Measurements from ENCODE around the gene PRKG1.

PRKG1 gene

DNA sequence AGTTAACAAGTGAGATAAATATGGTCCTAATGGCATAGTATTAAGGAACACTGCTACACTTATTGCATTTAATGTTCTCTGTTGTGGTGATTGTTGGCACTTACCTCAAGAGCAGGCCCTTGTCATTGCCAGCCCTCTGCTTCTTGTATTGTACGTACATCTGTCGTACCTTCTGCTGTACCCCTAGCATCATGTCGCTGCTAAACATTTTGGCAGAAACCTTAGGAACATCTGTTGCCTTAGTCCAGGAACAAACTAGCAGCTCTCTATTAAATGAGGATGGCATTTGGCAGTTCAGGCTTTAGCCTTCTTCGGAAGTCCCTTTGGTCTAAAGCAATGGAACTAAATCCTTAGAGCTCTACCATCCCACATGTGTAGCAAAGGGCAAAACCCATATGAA, 47.6 kb downstream of the PRKG1 start:
- Histone ChIP-seq H3K4me2 (ENCODE audit: low read length) (no peak overlapping the region), H3K79me2 (ENCODE audit: control insufficient read depth, low read length) (no peaks in the 10 kb centered on the region), H3K9me2 (replicated peaks; ENCODE audit: control insufficient read depth, low read length) (no peaks in the 10 kb centered on the region), H3K27me3 (ENCODE audit: control insufficient read depth, low read length) (no peaks in the 10 kb centered on the region), H3K4me1 (ENCODE audit: control insufficient read depth, low read length) (no peaks in the 10 kb centered on the region), H4K20me1 (ENCODE audit: control insufficient read depth, insufficient read depth, low read depth, low read length) (no peaks in the 10 kb centered on the region), H3K36me3 (ENCODE audit: control insufficient read depth, low read length) (no peaks in the 10 kb centered on the region), H3F3A (ENCODE audit: control insufficient read depth, insufficient read depth) (no peaks in the 10 kb centered on the region), H3K27ac (ENCODE audit: low read depth, low read length) (no peak overlapping the region), H3K9me3 (ENCODE audit: control insufficient read depth, insufficient read depth, low read length) (no peaks in the 10 kb centered on the region), H3K4me3 (ENCODE audit: low read length) (no peak overlapping the region)
- TF ChIP-seq EZH2phosphoT487 (IDR thresholded peaks at IDR 0.05; ENCODE audit: borderline replicate concordance, low read length): no peak
- TF ChIP-seq, protein P1, sequence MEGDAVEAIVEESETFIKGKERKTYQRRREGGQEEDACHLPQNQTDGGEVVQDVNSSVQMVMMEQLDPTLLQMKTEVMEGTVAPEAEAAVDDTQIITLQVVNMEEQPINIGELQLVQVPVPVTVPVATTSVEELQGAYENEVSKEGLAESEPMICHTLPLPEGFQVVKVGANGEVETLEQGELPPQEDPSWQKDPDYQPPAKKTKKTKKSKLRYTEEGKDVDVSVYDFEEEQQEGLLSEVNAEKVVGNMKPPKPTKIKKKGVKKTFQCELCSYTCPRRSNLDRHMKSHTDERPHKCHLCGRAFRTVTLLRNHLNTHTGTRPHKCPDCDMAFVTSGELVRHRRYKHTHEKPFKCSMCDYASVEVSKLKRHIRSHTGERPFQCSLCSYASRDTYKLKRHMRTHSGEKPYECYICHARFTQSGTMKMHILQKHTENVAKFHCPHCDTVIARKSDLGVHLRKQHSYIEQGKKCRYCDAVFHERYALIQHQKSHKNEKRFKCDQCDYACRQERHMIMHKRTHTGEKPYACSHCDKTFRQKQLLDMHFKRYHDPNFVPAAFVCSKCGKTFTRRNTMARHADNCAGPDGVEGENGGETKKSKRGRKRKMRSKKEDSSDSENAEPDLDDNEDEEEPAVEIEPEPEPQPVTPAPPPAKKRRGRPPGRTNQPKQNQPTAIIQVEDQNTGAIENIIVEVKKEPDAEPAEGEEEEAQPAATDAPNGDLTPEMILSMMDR (IDR thresholded peaks at IDR 0.05; ENCODE audit: low read depth, low read length, poor library complexity, severe bottlenecking): no peak

DNA sequence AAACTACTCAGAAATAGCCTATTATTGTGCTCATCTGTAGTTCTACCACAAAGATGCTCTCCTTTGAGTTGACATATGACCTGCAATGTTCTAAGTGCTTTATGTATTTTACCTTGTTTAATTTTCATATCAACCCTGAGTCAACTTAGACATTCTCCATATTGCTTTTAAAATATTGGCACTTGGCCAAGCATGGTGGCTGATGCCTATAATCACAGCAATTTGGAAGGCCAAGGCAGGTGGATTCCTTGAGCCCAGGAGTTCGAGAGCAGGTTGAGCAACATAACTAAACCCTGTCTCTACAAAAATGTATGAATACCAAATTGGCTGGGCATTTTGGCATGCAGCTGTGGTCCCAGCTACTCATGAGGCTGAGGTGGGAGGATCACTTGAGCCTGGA, 50.6 kb downstream of the PRKG1 start:
- no peaks in the 10 kb centered on the region for H3K36me3 ChIP-seq (ENCODE audit: control insufficient read depth, low read length)
- H3K27ac ChIP-seq (ENCODE audit: low read depth, low read length): no peak overlapping the region
- H4K20me1 ChIP-seq (ENCODE audit: control insufficient read depth, insufficient read depth, low read depth, low read length): no peaks in the 10 kb centered on the region
- no peaks in the 10 kb centered on the region for H3K79me2 ChIP-seq (ENCODE audit: control insufficient read depth, low read length)
- no peak overlapping the region for H3K4me3 ChIP-seq (ENCODE audit: low read length)
- no peaks in the 10 kb centered on the region for H3K4me1 ChIP-seq (ENCODE audit: control insufficient read depth, low read length)
- no peak overlapping the region for H3K4me2 ChIP-seq (ENCODE audit: low read length)
- H3K9me2 ChIP-seq (replicated peaks; ENCODE audit: control insufficient read depth, low read length): no peaks in the 10 kb centered on the region
- H3K9me3 ChIP-seq (ENCODE audit: control insufficient read depth, insufficient read depth, low read length): no peaks in the 10 kb centered on the region
- H3K27me3 ChIP-seq (ENCODE audit: control insufficient read depth, low read length): no peaks in the 10 kb centered on the region
- H3F3A ChIP-seq (ENCODE audit: control insufficient read depth, insufficient read depth): no peaks in the 10 kb centered on the region
- no peak for TF ChIP-seq EZH2phosphoT487 (IDR thresholded peaks at IDR 0.05; ENCODE audit: borderline replicate concordance, low read length)
- TF ChIP-seq, protein P1 (IDR thresholded peaks at IDR 0.05; ENCODE audit: low read depth, low read length, poor library complexity, severe bottlenecking): no peak

DNA sequence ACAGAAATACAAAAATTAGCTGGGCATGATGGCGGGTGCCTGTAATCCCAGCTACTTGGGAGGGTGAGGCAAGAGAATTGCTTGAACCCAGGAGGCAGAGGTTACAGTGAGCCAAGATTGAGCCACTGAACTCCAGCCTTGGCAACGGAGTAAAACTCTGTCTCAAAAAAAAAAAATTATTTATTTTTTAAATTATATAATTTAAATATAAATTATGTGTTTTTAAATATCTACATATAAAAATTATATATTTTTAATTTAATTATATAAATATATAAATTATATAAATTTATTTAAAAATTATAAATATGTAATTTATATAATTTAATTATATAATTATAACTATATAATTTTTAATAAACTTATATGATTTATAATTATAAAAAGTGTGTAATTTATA, 51.2 kb downstream of the PRKG1 start:
- H3F3A ChIP-seq (ENCODE audit: control insufficient read depth, insufficient read depth): no peaks in the 10 kb centered on the region
- no peaks in the 10 kb centered on the region for H3K4me1 ChIP-seq (ENCODE audit: control insufficient read depth, low read length)
- H3K4me2 ChIP-seq (ENCODE audit: low read length): no peak overlapping the region
- no peaks in the 10 kb centered on the region for H4K20me1 ChIP-seq (ENCODE audit: control insufficient read depth, insufficient read depth, low read depth, low read length)
- H3K36me3 ChIP-seq (ENCODE audit: control insufficient read depth, low read length): no peaks in the 10 kb centered on the region
- no peaks in the 10 kb centered on the region for H3K79me2 ChIP-seq (ENCODE audit: control insufficient read depth, low read length)
- H3K27me3 ChIP-seq (ENCODE audit: control insufficient read depth, low read length): no peaks in the 10 kb centered on the region
- TF ChIP-seq, protein P1 (IDR thresholded peaks at IDR 0.05; ENCODE audit: low read depth, low read length, poor library complexity, severe bottlenecking): no peak
- no peak for TF ChIP-seq EZH2phosphoT487 (IDR thresholded peaks at IDR 0.05; ENCODE audit: borderline replicate concordance, low read length)
- no peaks in the 10 kb centered on the region for H3K9me2 ChIP-seq (replicated peaks; ENCODE audit: control insufficient read depth, low read length)
- no peak overlapping the region for H3K27ac ChIP-seq (ENCODE audit: low read depth, low read length)
- H3K9me3 ChIP-seq (ENCODE audit: control insufficient read depth, insufficient read depth, low read length): no peaks in the 10 kb centered on the region
- no peak overlapping the region for H3K4me3 ChIP-seq (ENCODE audit: low read length)
